SH-SY5Y (cell line): ENCODE data around the gene SLC7A5.

Source experiments
- GATA2 ChIP-seq: IDR thresholded peaks from 2 replicates; pipeline ENCODE4 v1.6.1; 2011; ENCODE audit warnings: mild to moderate bottlenecking, low read depth, low read length
- GATA3 ChIP-seq: IDR thresholded peaks from 2 replicates; pipeline ENCODE4 v1.6.1; 2011; ENCODE audit warnings: low read depth, mild to moderate bottlenecking, low read length, moderate library complexity

DNA sequence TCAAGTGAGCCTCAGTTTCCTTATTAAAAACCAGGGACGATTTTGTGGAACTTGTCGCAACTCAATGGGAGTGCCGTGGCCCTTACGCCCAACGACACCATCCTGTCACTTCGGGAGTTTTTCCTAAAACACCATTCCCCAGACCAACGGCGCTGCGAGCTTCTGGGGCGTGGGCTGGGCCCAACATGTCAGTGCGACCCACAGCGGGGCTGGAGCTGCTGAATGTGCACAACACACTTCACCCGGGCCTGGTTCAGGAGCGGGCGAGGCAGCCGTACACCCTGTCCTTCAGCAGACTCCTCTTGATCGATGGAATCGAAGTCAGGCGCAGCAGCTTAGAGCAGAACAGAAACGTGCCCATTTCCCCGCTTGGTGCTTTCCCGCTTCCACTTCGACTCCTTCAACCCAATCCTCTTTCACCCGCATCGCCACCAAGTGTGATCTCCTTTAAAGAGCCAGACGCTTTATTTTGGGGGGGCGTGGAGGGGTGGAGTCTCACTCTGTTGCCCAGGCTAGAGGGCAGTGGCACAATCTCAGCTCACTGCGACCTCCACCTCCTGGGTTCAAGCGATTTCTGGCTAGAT lies 13.2 kb upstream of the SLC7A5 start:
- TF ChIP-seq GATA3, result no peak
- TF ChIP-seq GATA2, result no peak
